NCI-H2227 (cell line): ENCODE measurements around the gene BAD.

Source experiments
- DNase-seq: peaks from one replicate; lab custom pipeline; 2025; ENCODE audit not compliant: unreplicated experiment; lab: John Stamatoyannopoulos, UW

The BAD gene

GRCh38 chr11:64297699-64298358, 13.4 kb upstream of the BAD start:
- no peak for DNase-seq

DNA sequence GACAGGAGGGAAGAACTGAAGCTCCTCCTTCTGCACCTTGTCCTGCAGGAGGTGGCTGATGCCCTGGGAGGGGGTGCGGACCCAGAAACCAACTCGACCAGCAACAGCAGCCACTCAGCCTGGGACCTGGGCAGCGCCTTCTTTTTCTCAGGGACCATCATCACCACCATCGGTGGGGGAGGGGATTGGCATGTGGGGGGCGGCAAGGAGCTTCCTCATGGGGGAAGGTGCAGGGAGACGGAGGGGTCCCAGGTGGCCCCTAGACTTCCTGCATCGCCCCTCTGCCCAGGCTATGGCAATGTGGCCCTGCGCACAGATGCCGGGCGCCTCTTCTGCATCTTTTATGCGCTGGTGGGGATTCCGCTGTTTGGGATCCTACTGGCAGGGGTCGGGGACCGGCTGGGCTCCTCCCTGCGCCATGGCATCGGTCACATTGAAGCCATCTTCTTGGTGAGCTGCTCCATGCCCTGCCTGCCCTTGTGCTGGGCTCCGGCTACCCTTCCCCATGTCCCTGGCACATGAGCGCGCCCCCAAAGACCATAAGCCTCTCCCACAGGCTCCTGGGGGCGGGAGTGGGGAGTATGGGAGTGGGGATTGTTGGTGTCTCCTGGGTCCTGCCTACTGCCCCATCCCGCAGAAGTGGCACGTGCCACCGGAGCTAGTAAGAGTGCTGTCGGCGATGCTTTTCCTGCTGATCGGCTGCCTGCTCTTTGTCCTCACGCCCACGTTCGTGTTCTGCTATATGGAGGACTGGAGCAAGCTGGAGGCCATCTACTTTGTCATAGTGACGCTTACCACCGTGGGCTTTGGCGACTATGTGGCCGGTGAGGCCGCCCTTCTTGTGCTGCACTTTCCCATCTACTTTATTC, 12.6 kb upstream of the BAD start:
- DNase-seq = no peak

- DNase-seq = no peak
These were observed 11.8 kb upstream of the BAD start for GRCh38 chr11:64296236-64296635.

- DNase-seq = no peak
These were observed 11.3 kb upstream of the BAD start for GRCh38 chr11:64295760-64296159.

DNA sequence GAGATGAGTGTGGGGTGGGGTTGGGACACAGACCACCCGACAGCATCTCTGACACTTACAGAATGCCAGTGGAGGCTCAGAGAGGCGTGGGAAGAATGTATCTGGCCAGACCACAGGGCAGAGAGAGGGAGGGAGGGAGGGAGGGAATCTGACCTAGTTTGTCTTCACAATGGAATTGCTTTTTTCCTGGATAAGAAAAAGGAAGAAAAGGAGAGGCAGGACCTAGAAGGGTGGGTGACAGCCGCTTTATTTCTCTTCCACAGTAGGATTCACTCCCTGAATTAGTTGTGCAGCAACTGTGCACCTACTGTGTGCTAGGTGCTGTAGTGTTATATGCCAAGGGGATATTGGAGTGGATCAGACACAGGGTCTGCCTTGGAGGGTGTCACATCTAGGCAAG, 10.3 kb upstream of the BAD start:
- DNase-seq = no peak

GRCh38 chr11:64292460-64293254, 8.2 kb upstream of the BAD start:
- no peak for DNase-seq

DNA sequence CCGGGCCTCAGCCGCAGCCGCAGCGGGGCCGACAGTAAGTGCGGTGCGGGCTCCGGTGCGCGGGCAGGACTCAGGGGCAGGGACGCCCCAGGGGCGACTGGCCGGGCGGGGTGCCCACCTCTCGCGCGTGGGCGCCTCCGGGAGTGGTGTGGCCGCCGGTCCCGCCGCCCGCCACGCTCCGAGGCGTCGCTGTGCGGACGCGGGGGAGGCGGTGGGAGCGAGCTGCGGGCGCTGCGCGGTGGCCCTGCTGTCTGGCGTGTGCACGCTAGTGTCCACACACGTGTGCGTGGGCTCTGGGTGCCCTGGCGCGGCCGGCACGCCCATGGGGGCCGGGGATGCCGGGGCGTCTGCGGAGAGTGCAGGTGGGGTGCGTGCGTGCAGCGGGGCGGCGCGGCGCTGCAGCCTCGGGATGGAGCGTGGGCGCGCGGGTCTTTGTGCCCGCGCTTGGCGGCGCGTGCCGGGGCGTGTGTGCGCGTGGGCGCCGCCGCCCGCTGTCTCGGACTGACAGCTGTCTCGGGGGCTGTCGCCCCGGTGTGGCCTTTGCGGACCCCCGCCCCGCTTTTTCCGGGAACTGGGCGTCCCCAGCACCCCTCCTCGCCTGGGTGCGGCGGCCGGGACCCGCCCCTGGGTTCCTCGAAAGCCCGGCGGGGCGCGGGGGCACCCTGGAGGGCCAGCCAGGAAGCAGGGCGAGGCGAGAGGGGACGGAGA, 7.4 kb upstream of the BAD start:
- no peak for DNase-seq

- no peak for DNase-seq
These were observed 6.8 kb upstream of the BAD start, which contains the start of gene KCNK4 for GRCh38 chr11:64291262-64291751. Gene KCNK4, plus strand, starts transcription at chr11:64291302. Its CDS starts 1,717 bp downstream, at chr11:64293019.

GRCh38 chr11:64290352-64291261, 6.1 kb upstream of the BAD start:
- DNase-seq = no peak

DNA sequence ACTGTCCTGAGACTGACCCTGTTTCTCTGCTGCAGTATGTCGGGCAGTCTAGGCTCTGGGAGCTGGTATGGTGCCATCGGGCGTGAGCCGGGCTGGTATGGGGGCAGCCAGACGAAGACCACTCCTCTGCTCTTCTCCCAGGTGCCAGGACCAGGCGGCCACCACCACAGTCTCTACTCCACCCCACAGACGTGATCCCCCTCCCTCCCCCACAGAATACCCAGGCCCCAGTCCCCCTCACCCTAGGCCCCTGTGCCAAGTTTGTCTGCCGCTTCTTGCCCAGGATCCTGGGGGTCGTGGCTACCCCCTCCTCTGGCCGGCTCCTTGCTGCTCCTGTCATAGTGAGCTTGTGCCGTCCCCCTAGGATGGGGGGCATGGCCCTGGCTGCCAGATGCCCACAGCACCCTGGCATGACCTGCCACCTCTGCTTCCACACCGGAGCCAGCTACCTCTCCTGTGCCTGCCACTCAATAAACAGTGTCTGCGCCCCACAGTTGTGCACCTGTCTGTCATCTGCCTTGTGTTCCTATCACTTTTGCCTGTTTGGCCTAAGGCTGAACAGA, 4.6 kb upstream of the BAD start:
- DNase-seq = no peak

DNA sequence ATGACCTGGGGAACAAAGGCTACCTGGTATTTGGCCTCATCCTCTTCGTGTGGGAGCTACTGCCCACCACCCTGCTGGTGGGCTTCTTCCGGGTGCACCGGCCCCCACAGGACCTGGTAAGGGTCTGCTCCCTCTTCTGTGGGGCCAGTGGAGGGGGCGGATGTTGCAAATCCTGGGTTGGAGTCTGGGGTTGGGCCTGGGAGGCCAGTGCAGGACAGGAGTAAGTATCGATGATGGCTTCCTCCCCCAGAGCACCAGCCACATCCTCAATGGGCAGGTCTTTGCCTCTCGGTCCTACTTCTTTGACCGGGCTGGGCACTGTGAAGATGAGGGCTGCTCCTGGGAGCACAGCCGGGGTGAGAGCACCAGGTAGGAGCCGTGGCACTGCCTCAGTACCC, 3.9 kb upstream of the BAD start:
- no peak for DNase-seq

DNA sequence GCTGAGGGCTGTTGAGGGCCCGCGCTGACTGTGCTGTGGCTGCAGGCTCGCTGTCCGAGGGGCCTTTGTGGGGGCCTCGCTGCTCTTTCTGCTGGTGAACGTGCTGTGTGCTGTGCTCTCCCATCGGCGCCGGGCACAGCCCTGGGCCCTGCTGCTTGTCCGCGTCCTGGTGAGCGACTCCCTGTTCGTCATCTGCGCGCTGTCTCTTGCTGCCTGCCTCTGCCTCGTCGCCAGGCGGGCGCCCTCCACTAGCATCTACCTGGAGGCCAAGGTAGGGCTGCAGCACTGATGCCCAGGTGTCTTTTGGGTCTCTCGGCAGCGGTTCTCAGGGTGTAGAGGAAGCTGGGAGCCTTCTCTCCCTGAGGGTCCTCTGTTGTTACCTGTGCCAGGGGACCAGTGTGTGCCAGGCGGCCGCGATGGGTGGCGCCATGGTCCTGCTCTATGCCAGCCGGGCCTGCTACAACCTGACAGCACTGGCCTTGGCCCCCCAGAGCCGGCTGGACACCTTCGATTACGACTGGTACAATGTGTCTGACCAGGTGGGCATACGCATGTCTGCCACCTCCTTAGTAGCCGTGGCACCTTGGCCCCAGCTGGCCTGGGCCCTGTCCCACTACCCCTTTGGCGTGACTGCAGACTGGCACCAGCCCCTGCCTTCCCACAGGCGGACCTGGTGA, 3.3 kb upstream of the BAD start:
- no peak for DNase-seq

DNA sequence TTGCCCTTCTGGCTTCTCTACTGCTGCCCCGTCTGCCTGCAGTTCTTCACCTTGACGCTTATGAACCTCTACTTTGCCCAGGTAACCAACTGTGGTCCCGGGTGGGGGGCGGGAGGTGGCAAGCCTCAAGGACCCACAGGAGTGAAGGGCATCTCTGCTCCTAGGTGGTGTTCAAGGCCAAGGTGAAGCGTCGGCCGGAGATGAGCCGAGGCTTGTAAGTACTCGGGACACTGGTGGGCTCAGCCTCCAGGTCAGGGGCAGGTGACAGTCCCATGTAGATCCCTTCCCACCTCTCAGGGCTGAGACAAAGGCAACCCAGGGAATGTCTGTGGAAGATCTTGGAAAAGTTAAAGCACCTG, 2.3 kb upstream of the BAD start:
- no peak for DNase-seq

DNA sequence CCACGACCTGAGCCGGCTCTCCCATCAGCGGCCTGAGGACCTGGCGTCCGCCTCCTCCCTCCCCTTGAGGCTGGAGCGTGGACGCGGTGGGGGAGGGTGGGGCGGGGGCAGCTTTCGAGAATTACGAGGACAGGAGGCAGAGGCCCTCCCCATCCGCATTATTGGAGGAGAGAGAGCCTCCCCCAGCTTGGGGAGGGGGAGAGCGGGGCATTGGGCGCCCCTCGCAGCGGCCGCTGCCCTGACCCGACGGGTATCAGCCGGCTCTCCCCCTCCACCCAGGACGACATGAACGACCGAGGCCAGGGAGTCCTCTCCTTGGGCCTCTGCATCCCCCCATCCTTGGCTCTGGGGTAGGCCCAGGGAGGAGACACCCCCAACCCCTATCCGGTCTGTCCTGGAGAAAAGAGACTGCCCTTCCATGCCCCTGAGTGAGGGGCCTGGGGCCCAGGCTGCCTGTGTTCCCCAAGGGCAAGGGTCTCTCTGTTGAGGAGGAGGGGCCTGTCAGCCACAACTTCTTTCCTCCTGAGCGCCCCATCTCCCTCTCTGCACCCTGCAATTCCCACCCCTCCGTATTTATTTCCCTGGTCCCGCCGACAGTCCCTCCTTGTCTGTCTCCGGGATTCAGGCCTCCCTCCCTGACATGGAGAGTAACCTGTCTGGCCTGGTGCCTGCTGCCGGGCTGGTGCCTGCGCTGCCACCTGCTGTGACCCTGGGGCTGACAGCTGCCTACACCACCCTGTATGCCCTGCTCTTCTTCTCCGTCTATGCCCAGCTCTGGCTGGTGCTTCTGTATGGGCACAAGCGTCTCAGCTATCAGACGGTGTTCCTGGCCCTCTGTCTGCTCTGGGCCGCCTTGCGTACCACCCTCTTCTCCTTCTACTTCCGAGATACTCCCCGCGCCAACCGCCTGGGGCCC, 1.7 kb upstream of the BAD start:
- no peak for DNase-seq

GRCh38 chr11:64284962-64285884, 758 bp upstream of the BAD start, which contains the start of gene GPR137:
Gene GPR137, plus strand, starts transcription at chr11:64285848. Its CDS starts 677 bp downstream, at chr11:64286525.
- peak; percentile 89 for DNase-seq

DNA sequence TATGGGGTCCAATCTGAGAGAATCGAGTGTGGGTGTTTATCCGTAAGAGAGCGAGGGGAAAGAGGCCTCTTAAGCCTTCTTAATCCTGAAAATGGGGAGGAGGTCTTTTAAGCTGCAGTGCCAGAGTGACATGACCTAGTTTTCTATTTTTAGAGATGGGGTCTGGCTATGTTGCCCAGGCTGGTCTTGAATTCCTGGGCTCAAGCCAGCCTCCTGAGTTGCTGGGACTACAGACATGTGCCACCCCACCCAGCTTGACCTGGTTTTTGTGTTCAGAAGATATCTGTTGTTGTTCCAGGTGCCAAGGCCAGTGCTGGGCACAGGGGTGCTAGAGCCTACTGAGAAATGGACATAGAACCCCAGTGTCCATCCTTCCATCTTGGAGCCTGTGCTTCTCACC, 1.4 kb downstream of the BAD start:
- DNase-seq = no peak
